Stimulated activated memory B cell treated with anti-CD40 and anti-IgM and Interleukin-4, amounts not matched to agents 10 μg/mL and 1 μg/mL and 100 μg/mL, for 72 hours (primary cell): ENCODE data around the gene CUL3.

Source experiments
- ATAC-seq: fragments of 150-1000 bp; cut with Tn5 transposase; 2 replicates; pipeline ENCODE4 v1.10.0; 2021
- H3K27ac Mint-ChIP-seq: one replicate; pipeline ENCODE4 v1.8.0; 2022; ENCODE audit warnings: mild to moderate bottlenecking, mixed read lengths
- H3K27me3 Mint-ChIP-seq: one replicate; pipeline ENCODE4 v1.8.0; 2022; ENCODE audit warnings: mixed read lengths
- H3K36me3 Mint-ChIP-seq: one replicate; pipeline ENCODE4 v1.8.0; 2022; ENCODE audit warnings: mixed read lengths
- H3K4me1 Mint-ChIP-seq: one replicate; pipeline ENCODE4 v1.8.0; 2022; ENCODE audit warnings: mixed read lengths
- H3K4me3 Mint-ChIP-seq: one replicate; pipeline ENCODE4 v1.8.0; 2022; ENCODE audit warnings: mild to moderate bottlenecking, moderate library complexity, mixed read lengths
- H3K9me3 Mint-ChIP-seq: one replicate; pipeline ENCODE4 v1.8.0; 2022; ENCODE audit warnings: mixed read lengths

Gene CUL3

DNA sequence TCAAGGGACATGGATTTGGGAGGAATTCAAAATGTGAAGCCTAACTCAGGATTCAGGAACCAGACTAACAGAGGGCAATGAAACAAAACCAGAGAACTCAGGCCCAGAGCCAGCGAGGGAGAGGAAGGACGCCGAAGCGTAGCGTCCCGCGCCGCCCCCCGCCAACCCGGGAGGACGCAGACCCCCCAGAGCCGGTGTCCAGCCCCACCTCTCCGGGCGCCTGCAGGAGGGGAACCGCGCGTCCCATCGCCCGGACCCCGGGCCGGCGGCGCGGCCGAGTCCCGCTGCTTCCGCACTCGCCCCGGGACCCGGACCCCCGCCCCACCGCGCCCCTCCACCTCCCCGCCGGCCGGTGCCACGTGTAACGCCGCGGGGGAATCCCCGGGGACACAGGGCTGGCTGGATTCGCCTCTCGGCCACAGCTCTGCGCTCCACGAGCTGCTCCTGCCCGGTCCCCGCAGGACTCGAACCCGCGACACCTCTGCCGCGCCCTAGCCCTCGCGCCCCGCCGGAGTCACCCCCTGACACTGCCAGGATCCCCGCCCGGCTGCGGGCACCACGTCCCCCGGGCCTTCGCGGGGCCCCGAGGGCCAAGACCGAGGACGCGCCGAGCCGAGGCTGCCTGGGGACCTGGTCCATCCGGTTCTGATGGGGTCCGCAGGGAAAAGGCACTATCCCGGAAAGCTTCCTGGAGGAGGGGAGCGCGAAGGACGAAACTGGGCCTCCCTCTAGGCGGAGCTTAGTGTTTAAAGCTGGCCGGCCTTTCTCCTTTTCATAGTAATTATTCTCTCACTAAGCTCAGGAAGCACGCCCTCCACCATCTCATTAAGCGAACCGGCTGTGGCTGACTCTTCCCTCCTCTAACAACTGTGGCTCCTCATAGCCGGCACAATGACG lies 142.8 kb downstream of the CUL3 start:
- Mint-ChIP-seq H3K9me3 (no peaks in the 10 kb centered on the region), H3K27me3 (peaks cover 43% of the 10 kb centered on the region), H3K27ac (peak overlapping the region; percentile 77), H3K36me3 (no peaks in the 10 kb centered on the region), H3K4me3 (peak overlapping the region; percentile 84), H3K4me1 (peaks cover 12% of the 10 kb centered on the region)
- ATAC-seq, result peak; percentile 62

DNA sequence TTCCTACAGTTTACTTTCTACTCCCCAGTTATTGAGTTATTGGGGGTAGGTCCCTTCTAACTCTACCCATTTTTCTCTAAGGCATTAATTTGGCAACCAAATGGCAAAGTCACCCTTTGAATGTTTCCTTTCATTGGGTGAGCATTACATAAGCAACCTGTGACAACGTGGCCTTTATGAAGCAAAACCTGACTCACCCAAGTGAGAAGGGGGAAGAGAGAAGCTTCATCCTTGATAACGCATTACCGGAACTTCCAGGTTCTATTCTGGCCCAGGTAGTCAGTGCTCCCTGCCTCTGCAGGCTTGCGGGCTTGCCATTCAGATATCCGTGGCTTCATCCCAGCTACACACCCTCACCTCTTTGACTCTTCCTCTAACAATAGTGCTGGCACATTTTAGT lies 144.2 kb downstream of the CUL3 start:
- no peak for ATAC-seq
- peak overlapping the region; percentile 75 for H3K4me3 Mint-ChIP-seq
- H3K27ac Mint-ChIP-seq, result no peak overlapping the region
- peaks cover 43% of the 10 kb centered on the region for H3K27me3 Mint-ChIP-seq
- H3K36me3 Mint-ChIP-seq, result no peaks in the 10 kb centered on the region
- no peaks in the 10 kb centered on the region for H3K9me3 Mint-ChIP-seq
- H3K4me1 Mint-ChIP-seq, result peaks cover 12% of the 10 kb centered on the region

DNA sequence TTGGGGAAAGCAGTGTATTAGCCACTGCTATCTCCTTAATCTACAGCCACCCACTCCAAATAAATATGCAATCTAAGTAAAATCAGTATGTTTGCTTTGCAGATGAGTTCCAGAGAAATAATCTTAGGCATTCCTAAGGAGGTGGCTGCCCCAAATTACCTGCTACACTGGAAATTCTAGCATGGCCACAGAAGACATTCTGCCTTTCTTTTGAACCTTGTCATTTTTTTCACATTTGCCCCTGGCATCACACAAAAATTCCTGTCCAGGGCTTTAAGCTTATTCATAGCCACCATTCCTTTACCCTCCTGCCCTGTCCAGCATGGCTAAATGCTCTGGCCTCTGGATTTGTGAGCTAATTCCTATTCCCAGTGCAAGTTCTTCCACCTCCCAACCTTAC lies 146.4 kb downstream of the CUL3 start:
- Mint-ChIP-seq H3K27me3 (peaks cover 33% of the 10 kb centered on the region), H3K36me3 (no peaks in the 10 kb centered on the region), H3K27ac (no peak overlapping the region), H3K4me3 (no peak overlapping the region), H3K4me1 (peaks cover 12% of the 10 kb centered on the region), H3K9me3 (no peaks in the 10 kb centered on the region)
- no peak for ATAC-seq

DNA sequence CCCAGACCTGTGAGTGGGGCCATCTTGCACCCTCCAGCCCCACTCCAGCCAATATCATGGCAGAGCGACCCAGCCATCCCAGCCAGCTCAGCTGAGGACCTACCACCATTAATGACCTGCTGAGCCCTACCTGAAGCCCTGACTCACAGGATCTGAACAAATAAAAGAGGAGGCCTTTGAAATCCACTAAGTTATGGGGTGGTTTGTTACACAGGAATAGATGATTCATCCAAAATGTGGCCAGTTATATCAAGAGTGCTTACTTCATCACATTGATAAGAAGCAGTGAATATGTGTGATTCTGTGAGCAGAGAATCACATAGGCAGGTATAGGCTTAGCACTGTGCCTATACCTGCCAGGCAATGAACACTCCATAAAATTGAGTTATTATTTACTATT lies 148.5 kb downstream of the CUL3 start:
- ATAC-seq, result no peak
- Mint-ChIP-seq H3K36me3 (no peaks in the 10 kb centered on the region), H3K27ac (no peak overlapping the region), H3K27me3 (peaks cover 23% of the 10 kb centered on the region), H3K4me1 (peaks cover 3% of the 10 kb centered on the region), H3K4me3 (no peak overlapping the region), H3K9me3 (no peaks in the 10 kb centered on the region)

DNA sequence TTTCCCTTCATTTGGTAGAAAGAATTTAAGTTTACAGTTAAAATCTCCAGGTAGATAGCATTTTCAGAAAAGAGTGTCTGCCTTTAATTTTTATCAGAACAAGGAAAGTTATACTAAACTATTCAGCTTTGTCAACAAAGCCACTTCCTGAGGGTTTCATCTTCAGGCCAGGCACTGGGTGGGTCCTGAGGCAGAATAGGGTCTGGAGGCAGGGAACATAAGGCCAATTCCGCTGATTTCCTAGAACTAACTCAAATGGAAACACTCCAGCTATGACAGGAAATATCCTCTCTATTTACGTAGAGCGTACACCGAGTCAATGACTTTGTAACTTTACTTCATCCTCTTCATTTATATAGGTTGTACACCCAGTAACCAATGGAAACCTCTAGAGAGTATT lies 150.5 kb downstream of the CUL3 start:
- Mint-ChIP-seq H3K9me3 (no peaks in the 10 kb centered on the region), H3K4me3 (no peak overlapping the region), H3K36me3 (no peaks in the 10 kb centered on the region), H3K4me1 (no peaks in the 10 kb centered on the region), H3K27me3 (peaks cover 17% of the 10 kb centered on the region), H3K27ac (no peak overlapping the region)
- no peak for ATAC-seq

DNA sequence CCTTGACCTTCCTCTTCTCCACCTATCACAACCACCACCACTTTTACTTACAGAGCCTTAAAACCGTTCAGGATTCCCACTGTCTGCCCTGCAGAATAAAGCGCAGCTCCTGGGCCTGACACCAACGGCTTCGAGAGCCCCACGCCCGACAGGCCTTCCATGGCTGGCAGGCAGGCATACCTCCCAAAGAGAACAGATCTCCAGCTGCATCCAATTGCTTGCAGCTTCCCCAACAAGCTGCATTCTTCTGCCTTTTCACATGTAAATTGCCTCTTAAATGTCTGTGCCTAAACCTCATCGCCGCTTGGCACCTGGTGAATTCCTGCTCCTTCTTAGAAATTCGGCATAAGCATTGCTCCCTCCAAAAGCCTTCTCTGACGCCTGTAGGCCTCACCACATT lies 151.7 kb downstream of the CUL3 start:
- Mint-ChIP-seq H3K4me3 (no peak overlapping the region), H3K4me1 (no peaks in the 10 kb centered on the region), H3K27ac (no peak overlapping the region), H3K27me3 (peaks cover 21% of the 10 kb centered on the region), H3K36me3 (no peaks in the 10 kb centered on the region), H3K9me3 (peaks cover 3% of the 10 kb centered on the region)
- no peak for ATAC-seq

DNA sequence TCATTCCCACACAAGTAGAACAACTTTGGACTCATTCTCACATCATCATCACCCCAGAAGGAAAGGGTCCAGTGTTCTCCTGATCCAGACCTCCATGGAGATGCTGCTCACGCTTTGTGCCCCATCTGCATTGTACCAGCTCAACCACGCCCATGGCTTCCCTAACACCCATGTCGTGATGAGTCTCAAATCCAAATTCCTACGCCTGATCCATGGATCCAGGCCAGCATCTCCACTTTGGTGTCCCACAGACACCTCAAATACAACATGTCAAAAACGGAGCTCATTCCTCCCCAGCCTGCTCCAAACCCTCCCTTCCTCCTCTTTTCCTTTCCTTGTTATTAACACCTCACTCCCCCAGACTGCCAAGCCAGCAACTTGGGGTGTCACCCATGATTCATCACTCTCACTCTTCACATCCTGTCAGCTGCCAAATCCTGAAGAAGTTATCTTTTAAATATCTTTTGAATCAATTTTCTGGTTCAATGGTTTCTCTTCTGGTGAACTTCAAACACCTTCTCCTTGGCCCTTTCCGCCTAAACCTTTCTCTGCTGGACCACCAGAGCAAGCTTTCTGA lies 153.1 kb downstream of the CUL3 start:
- no peak for ATAC-seq
- peaks cover 3% of the 10 kb centered on the region for H3K9me3 Mint-ChIP-seq
- no peaks in the 10 kb centered on the region for H3K36me3 Mint-ChIP-seq
- H3K4me3 Mint-ChIP-seq, result no peak overlapping the region
- peaks cover 21% of the 10 kb centered on the region for H3K27me3 Mint-ChIP-seq
- H3K4me1 Mint-ChIP-seq, result no peaks in the 10 kb centered on the region
- H3K27ac Mint-ChIP-seq, result no peak overlapping the region

DNA sequence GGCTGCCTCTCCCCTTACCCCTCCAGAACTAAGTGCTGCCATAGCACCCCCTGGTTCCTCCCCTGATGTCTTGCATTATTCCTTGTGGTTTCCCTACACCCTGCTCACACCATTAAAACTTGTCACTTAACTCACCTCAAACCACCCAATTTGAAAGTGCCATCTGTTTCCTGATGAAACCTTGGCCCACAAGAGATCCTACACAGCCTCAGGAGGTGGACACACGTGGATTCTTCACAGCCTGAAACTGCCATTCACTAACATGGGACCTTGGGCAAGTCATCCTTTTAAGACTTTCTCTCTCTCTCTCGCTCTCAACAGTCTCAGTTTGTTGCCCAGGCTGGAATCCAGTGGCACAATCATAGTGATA lies 155.7 kb downstream of the CUL3 start:
- H3K27ac Mint-ChIP-seq, result no peak overlapping the region
- peaks cover 21% of the 10 kb centered on the region for H3K27me3 Mint-ChIP-seq
- peaks cover 13% of the 10 kb centered on the region for H3K9me3 Mint-ChIP-seq
- H3K4me3 Mint-ChIP-seq, result no peak overlapping the region
- peaks cover 5% of the 10 kb centered on the region for H3K36me3 Mint-ChIP-seq
- no peak for ATAC-seq
- H3K4me1 Mint-ChIP-seq, result peaks cover 7% of the 10 kb centered on the region

DNA sequence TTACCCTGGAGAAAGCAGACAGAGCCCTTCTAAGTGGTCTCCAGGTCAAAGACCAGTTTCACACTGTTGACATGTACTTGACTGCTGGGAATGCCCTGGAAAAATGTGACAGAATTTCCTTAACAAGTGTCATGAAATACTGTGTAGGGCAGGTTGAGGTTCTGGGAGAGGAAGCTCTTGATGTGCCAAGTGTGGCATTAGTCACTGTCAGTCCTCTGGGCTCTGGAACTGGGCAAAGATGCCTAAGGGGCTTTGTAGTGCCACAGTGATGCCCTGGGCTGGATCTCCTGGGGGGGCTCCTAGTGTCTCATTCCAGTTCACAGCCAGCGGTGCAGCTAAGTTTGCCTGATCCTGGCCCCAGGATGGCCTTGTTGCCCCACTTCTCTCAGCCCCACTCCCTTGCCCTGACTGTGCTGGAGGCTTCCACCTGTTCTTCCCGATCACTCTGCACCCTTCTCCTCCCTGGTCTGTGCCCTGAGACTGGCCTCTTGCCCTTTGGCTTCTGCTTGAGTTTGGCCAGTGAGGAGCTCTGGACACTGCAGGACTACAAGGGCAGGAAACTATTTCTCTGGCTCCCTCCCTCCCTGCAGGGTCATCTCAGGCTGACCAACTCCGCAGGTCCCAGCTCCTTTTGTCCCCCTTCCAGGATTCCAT lies 156.2 kb downstream of the CUL3 start:
- peaks cover 15% of the 10 kb centered on the region for H3K9me3 Mint-ChIP-seq
- H3K36me3 Mint-ChIP-seq, result peaks cover 5% of the 10 kb centered on the region
- ATAC-seq, result no peak
- peaks cover 7% of the 10 kb centered on the region for H3K4me1 Mint-ChIP-seq
- no peak overlapping the region for H3K4me3 Mint-ChIP-seq
- no peak overlapping the region for H3K27ac Mint-ChIP-seq
- peaks cover 21% of the 10 kb centered on the region for H3K27me3 Mint-ChIP-seq

DNA sequence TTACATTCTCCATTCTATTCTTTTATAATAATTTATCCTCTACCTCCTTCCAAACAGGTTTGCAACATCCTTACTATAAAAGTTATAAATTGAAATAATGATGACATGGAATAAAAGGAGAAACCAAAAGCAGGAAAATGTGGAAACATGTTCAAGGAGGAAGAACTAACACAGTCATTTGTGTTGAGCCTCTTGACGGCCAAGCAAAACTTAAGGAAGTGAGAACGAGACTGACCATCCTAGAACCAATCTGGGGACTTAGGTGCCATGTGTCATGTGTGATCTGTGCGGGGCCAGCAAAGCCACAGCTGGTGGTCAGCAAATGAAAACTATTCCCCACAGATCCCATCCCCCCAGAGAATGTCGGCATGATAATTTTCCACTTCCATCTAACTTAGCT lies 157.7 kb downstream of the CUL3 start:
- no peak overlapping the region for H3K27ac Mint-ChIP-seq
- H3K36me3 Mint-ChIP-seq, result peaks cover 5% of the 10 kb centered on the region
- H3K4me3 Mint-ChIP-seq, result no peak overlapping the region
- peaks cover 15% of the 10 kb centered on the region for H3K9me3 Mint-ChIP-seq
- H3K27me3 Mint-ChIP-seq, result peaks cover 21% of the 10 kb centered on the region
- peaks cover 7% of the 10 kb centered on the region for H3K4me1 Mint-ChIP-seq
- no peak for ATAC-seq

DNA sequence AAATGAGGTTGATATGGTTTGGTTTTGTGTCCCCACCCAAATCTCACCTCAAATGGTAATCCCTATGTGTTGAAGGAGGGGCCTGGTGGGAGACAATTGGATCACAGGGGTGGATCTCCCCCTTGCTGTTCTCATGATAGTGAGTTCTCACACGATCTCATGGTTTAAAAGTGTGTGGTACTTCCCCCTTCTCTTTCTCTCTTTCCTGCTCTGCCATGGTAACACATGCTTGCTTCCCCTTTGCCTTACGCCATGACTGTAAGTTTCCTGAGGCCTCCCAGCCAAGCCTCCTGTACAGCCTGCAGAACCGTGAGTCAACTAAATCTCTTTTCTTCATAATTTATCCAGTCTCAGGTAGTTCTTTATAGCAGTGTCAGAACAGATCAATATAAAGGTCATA lies 158.5 kb downstream of the CUL3 start:
- peaks cover 5% of the 10 kb centered on the region for H3K36me3 Mint-ChIP-seq
- ATAC-seq, result no peak
- H3K4me3 Mint-ChIP-seq, result no peak overlapping the region
- peaks cover 13% of the 10 kb centered on the region for H3K27me3 Mint-ChIP-seq
- peaks cover 7% of the 10 kb centered on the region for H3K4me1 Mint-ChIP-seq
- peaks cover 16% of the 10 kb centered on the region for H3K9me3 Mint-ChIP-seq
- no peak overlapping the region for H3K27ac Mint-ChIP-seq

DNA sequence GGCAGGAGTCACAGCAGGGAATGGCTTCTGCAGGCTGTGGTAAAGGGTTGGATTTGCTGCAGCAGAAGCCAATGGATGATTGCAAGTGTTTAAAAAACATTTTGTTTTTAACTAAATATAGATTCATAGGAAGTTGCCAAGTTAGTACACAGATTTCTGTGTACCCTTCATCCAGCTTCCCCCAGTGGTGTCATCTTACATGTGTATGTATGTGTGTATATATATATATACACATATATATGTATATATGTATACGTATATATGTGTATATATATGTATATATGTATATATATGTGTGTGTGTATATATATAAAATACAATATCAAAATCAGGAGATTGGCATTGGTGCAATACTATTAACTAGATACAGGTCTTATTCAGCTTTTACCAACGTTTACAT lies 164.1 kb downstream of the CUL3 start:
- no peak for ATAC-seq

More for the DNA sequence above, 164.1 kb downstream of the CUL3 start:
- Mint-ChIP-seq H3K27ac (no peak overlapping the region), H3K9me3 (peaks cover 11% of the 10 kb centered on the region), H3K4me3 (no peak overlapping the region), H3K27me3 (peaks cover 9% of the 10 kb centered on the region), H3K4me1 (no peaks in the 10 kb centered on the region), H3K36me3 (no peaks in the 10 kb centered on the region)
